ENCODE measurements around the gene PTPRN2. TPM values are rescaled to one million over a fixed set of nuclear protein-coding genes. Genes with fewer than 3 reads are reported as not detected.

The PTPRN2 gene
- total and polyA plus RNA-seq, 9 of the 15 experiments (the other 6 are each of a cell fraction or from before 2014, with no cell fraction given) = not detected

DNA sequence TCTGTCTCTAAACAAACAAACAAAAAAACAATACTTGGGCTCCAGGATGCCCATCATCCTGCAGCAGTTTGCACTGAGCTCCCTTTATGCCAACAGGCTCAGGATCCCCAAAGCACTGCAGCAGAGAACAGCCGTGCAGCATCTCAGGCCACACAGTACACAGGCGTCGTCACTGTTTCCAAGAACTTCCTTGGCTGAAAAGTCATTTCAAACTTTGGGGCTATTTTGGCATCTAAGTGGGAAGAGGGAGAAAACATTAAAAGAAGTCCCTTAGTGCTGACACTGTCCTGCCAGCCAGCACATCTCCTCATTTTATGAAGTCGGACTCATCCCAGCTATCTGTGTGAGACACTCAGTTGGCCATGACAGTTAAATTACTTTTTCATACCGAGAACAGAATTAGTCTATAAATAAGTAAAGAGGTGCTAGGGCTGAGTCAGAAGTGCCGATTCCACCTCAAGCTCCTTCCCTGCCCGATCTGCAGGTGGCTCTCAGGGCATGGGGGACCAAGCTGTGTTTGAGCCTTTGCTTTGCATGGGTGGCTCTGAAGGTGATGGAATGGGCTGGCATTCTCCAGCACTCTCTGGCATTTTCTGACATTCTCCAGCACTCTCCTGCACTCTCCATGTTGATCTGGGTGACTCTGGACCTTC, 68.5 kb downstream of the PTPRN2 start (continued):
- no peak for TF ChIP-seq MEF2A (IDR thresholded peaks at IDR 0.05; ENCODE audit: control insufficient read depth, low read depth, low read length)
- TF ChIP-seq ZNF77 (CRISPR knock-in tag; IDR thresholded peaks at IDR 0.05) = no peak

DNA sequence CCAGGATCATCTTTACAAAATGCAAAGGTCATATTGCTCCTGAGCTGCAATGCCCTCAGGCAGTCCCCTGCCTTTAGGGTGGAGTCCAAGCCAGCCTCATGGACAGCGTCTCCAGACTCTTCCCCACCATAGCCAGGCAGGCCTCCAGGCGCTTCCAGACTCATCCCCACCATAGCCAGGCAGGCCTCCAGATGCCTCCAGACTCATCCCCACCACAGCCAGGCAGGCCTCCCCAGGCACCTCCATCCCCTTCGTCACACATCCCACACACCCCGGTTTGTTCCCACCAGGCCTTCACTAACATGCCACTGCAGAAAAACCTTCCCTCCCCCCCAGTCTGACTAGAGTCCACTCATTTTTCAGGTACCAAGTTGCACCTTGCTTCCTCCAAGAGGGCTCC, 70.1 kb downstream of the PTPRN2 start:
- no peak overlapping the region for H3K4me3 ChIP-seq
- H3K9me3 ChIP-seq (replicated peaks; ENCODE audit: control insufficient read depth, insufficient read depth, low read depth, low read length) = 0 out of 2 replicates have a peak, but pooled peaks cover 2% of the 10 kb centered on the region
- DNase-seq (ENCODE audit: extremely low read depth in 1 of 4, low spot score in 3 of 4) (no peak), ATAC-seq (no peak), FAIRE-seq (no peak)
- no TSS peak for BruUV-seq (replicated peaks)
- ChIA-PET POLR2A (no interaction called here), CTCF (ENCODE audit: low intra/inter-chr PET ratio) (interaction anchor here (0.6 kb wide), 1 partner anchor 10 kb away, joined by 4 read pairs; no protein-coding TSS in a partner anchor)
- intact Hi-C loops (cut with micrococcal nuclease) (no loop called here), in situ Hi-C loops (cut with MboI) (no loop called here)
- H3K9ac ChIP-seq (ENCODE audit: insufficient read depth in 1 of 2, low read depth in 2 of 2, low read length in 2 of 2) = no peak overlapping the region
- no peak overlapping the region for H3K4me2 ChIP-seq (ENCODE audit: insufficient read depth, low read length)
- H3K27me3 ChIP-seq (ENCODE audit: control insufficient read depth in 2 of 2, insufficient read depth in 2 of 2, low read length in 2 of 2) = peaks cover 43 to 78% of the 10 kb centered on the region in 2 experiments; a peak in 4 of 5 replicates
- no peaks in the 10 kb centered on the region for H3K9me1 ChIP-seq (ENCODE audit: control insufficient read depth, insufficient read depth, low read length)
- H3K36me3 ChIP-seq (ENCODE audit: control insufficient read depth, insufficient read depth, low read length) = no peaks in the 10 kb centered on the region
- H3K4me1 ChIP-seq (replicated peaks in 1 of 2; ENCODE audit: control insufficient read depth in 2 of 2, insufficient read depth in 2 of 2, low read length in 2 of 2) = no peaks in the 10 kb centered on the region
- H3K79me2 ChIP-seq (ENCODE audit: control insufficient read depth, insufficient read depth, low read length) = no peaks in the 10 kb centered on the region
- H4K20me1 ChIP-seq (replicated peaks; ENCODE audit: control insufficient read depth, insufficient read depth, low read length) = no peaks in the 10 kb centered on the region
- WGBS (ENCODE audit: insufficient coverage, low coverage, missing lambda C conversion rate) = 2% methylated on average over 4 of the region's 4 CpGs
- no peak overlapping the region for H2AFZ ChIP-seq (ENCODE audit: low read depth, low read length)
- TF ChIP-seq ELF4 (CRISPR knock-in tag; IDR thresholded peaks at IDR 0.05) (no peak), CEBPB (tag; IDR thresholded peaks at IDR 0.05) (no peak), HMG20A (CRISPR knock-in tag; conservative IDR thresholded peaks at IDR 0.05) (no peak), CC2D1A (IDR thresholded peaks at IDR 0.05) (no peak), MCM3 (IDR thresholded peaks at IDR 0.05) (no peak), ZFX (CRISPR knock-in tag; IDR thresholded peaks at IDR 0.05) (no peak), ETV6 (IDR thresholded peaks at IDR 0.05; ENCODE audit: borderline replicate concordance in 1 of 2, low read depth in 2 of 2, low read length in 1 of 2) (no peak), ETV6 (CRISPR knock-in tag; IDR thresholded peaks at IDR 0.05; ENCODE audit: borderline replicate concordance) (no peak)
- TF ChIP-seq, protein P1, sequence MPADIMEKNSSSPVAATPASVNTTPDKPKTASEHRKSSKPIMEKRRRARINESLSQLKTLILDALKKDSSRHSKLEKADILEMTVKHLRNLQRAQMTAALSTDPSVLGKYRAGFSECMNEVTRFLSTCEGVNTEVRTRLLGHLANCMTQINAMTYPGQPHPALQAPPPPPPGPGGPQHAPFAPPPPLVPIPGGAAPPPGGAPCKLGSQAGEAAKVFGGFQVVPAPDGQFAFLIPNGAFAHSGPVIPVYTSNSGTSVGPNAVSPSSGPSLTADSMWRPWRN (IDR thresholded peaks at IDR 0.05; ENCODE audit: low read depth) = no peak
- no peak overlapping the region for H3K27ac ChIP-seq (ENCODE audit: extremely low read depth, low read depth, low read length)
